Measurements from ENCODE around the gene TEX52.

Gene TEX52

DNA sequence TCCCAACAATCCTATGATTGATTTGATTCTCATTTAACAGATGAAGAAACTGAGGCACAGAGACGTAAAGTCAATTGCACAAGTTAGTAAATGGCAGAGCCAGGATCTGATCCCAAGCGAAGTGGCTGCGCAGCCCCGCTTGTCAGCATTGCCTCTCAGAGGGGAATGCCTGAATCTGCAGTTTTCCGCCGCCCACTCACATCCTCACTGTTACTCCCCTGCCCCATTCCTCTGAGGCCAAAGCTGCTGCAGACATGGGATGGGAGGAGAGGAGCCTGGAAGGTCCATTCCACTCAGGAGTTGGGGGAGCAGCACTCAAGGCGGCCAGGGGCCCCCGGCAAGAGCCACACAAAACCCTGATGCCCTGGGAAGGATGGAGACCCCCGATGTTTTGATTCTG is 23.0 kb downstream of the TEX52 start:
- Histone ChIP-seq H3K79me2 (ENCODE audit: insufficient read depth, low read length) (no peaks in the 10 kb centered on the region), H3K9me2 (replicated peaks; ENCODE audit: insufficient read depth, low read length) (no peaks in the 10 kb centered on the region), H3F3A (ENCODE audit: insufficient read depth) (no peaks in the 10 kb centered on the region), H3K9me3 (ENCODE audit: insufficient read depth, low read length) (no peaks in the 10 kb centered on the region), H3K4me2 (ENCODE audit: low read depth, low read length, poor library complexity, severe bottlenecking) (no peak overlapping the region), H3K9ac (ENCODE audit: low read length) (no peak overlapping the region), H3K27me3 (ENCODE audit: low read length) (no peaks in the 10 kb centered on the region), H4K20me1 (ENCODE audit: low read depth, low read length) (no peaks in the 10 kb centered on the region), H3K4me3 (ENCODE audit: insufficient read depth, low read length, poor library complexity, severe bottlenecking) (no peak overlapping the region), H2AFZ (ENCODE audit: low read depth, low read length, severe bottlenecking) (no peak overlapping the region), H3K36me3 (ENCODE audit: low read length) (no peaks in the 10 kb centered on the region), H3K27ac (ENCODE audit: low read depth, low read length) (no peak overlapping the region)
- no peak for TF ChIP-seq EZH2phosphoT487 (conservative IDR thresholded peaks at IDR 0.05; ENCODE audit: low read length)

DNA sequence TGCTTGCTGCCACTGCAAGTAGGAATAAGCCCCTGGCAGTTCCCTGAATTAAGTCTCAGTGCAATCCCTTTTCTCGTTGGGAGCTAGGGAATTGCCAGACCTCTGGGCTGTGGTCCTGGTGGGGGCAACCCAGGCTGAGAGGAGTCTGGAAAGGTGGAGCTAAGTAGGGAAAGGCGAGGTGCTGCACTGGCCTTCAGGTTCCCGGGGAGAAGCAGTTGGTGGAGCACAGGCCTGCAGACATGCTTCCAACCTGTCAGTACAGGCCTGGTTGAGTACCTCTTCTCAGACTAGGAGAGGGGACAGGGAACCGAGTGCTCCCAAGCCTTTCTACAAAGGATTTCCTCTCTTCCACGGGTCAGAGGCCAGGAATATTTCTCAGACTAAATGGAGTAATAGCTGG is 23.5 kb downstream of the TEX52 start:
- H3K9me3 ChIP-seq (ENCODE audit: insufficient read depth, low read length): no peaks in the 10 kb centered on the region
- H3K27me3 ChIP-seq (ENCODE audit: low read length): no peaks in the 10 kb centered on the region
- H3K4me2 ChIP-seq (ENCODE audit: low read depth, low read length, poor library complexity, severe bottlenecking): no peak overlapping the region
- no peak for TF ChIP-seq EZH2phosphoT487 (conservative IDR thresholded peaks at IDR 0.05; ENCODE audit: low read length)
- TF ChIP-seq, protein P1, sequence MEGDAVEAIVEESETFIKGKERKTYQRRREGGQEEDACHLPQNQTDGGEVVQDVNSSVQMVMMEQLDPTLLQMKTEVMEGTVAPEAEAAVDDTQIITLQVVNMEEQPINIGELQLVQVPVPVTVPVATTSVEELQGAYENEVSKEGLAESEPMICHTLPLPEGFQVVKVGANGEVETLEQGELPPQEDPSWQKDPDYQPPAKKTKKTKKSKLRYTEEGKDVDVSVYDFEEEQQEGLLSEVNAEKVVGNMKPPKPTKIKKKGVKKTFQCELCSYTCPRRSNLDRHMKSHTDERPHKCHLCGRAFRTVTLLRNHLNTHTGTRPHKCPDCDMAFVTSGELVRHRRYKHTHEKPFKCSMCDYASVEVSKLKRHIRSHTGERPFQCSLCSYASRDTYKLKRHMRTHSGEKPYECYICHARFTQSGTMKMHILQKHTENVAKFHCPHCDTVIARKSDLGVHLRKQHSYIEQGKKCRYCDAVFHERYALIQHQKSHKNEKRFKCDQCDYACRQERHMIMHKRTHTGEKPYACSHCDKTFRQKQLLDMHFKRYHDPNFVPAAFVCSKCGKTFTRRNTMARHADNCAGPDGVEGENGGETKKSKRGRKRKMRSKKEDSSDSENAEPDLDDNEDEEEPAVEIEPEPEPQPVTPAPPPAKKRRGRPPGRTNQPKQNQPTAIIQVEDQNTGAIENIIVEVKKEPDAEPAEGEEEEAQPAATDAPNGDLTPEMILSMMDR (IDR thresholded peaks at IDR 0.05; ENCODE audit: insufficient read depth, low read length, poor library complexity, severe bottlenecking): no peak
- H3K79me2 ChIP-seq (ENCODE audit: insufficient read depth, low read length): no peaks in the 10 kb centered on the region
- no peak overlapping the region for H3K27ac ChIP-seq (ENCODE audit: low read depth, low read length)
- no peaks in the 10 kb centered on the region for H3K9me2 ChIP-seq (replicated peaks; ENCODE audit: insufficient read depth, low read length)
- H3F3A ChIP-seq (ENCODE audit: insufficient read depth): no peaks in the 10 kb centered on the region
- no peak overlapping the region for H3K4me3 ChIP-seq (ENCODE audit: insufficient read depth, low read length, poor library complexity, severe bottlenecking)
- no peaks in the 10 kb centered on the region for H4K20me1 ChIP-seq (ENCODE audit: low read depth, low read length)
- no peak overlapping the region for H3K9ac ChIP-seq (ENCODE audit: low read length)
- H2AFZ ChIP-seq (ENCODE audit: low read depth, low read length, severe bottlenecking): no peak overlapping the region
- H3K36me3 ChIP-seq (ENCODE audit: low read length): no peaks in the 10 kb centered on the region

DNA sequence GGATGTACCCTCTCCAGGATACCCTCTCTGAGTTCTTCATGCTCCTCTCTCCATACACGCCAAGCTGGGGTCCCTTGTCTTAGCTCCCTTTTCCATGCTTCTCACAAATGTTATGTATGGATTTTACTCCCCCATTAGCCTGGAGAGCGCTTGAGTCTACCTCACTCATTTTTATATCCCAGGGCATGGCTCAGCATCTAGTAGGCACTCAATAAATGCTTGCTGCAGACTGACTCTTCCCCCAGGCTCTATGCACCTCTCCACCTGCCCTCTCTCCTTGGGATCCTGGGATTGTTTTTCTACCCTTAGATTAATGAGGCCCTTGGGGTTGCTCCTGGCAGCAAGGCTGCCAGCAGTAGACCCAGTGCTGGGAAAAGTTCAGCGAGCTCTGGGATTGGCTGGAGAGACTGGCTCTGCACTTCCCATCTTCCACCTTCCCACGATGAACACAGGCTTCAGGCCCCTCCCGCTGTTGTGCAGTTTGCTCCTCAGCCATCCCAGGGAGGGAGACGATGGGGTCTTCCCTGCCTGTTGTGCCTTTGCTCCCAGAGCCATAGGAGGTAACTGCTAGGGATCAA is 24.2 kb downstream of the TEX52 start:
- H3K27me3 ChIP-seq (ENCODE audit: low read length): no peaks in the 10 kb centered on the region
- H3K9me3 ChIP-seq (ENCODE audit: insufficient read depth, low read length): no peaks in the 10 kb centered on the region
- H4K20me1 ChIP-seq (ENCODE audit: low read depth, low read length): no peaks in the 10 kb centered on the region
- TF ChIP-seq, protein P1 (IDR thresholded peaks at IDR 0.05; ENCODE audit: insufficient read depth, low read length, poor library complexity, severe bottlenecking): no peak
- TF ChIP-seq EZH2phosphoT487 (conservative IDR thresholded peaks at IDR 0.05; ENCODE audit: low read length): no peak
- H3K9me2 ChIP-seq (replicated peaks; ENCODE audit: insufficient read depth, low read length): no peaks in the 10 kb centered on the region
- no peaks in the 10 kb centered on the region for H3F3A ChIP-seq (ENCODE audit: insufficient read depth)
- H2AFZ ChIP-seq (ENCODE audit: low read depth, low read length, severe bottlenecking): no peak overlapping the region
- no peak overlapping the region for H3K9ac ChIP-seq (ENCODE audit: low read length)
- no peaks in the 10 kb centered on the region for H3K79me2 ChIP-seq (ENCODE audit: insufficient read depth, low read length)
- no peaks in the 10 kb centered on the region for H3K36me3 ChIP-seq (ENCODE audit: low read length)
- no peak overlapping the region for H3K4me2 ChIP-seq (ENCODE audit: low read depth, low read length, poor library complexity, severe bottlenecking)
- H3K4me3 ChIP-seq (ENCODE audit: insufficient read depth, low read length, poor library complexity, severe bottlenecking): no peak overlapping the region
- H3K27ac ChIP-seq (ENCODE audit: low read depth, low read length): no peak overlapping the region

DNA sequence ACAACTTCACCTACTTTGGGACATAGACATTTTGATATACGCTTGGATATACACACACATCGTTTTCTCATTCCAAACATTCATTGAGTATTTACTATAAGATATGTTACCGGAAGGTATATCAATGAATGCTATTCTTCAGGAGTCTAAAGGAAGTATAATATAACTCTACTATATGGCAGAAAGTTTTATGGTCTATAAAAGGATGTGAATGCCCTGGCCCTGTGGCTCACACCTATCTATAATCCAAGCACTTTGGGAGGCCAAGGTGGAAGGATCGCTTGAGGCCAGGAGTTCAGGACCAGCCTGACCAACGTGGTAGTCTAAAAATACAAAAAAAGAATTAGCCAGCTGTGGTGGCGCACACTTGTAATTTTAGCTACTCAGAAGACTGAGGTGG is 27.6 kb downstream of the TEX52 start:
- no peak for TF ChIP-seq EZH2phosphoT487 (conservative IDR thresholded peaks at IDR 0.05; ENCODE audit: low read length)
- TF ChIP-seq, protein P1 (IDR thresholded peaks at IDR 0.05; ENCODE audit: insufficient read depth, low read length, poor library complexity, severe bottlenecking): no peak
- no peaks in the 10 kb centered on the region for H3K36me3 ChIP-seq (ENCODE audit: low read length)
- H3K4me2 ChIP-seq (ENCODE audit: low read depth, low read length, poor library complexity, severe bottlenecking): no peak overlapping the region
- no peaks in the 10 kb centered on the region for H3K79me2 ChIP-seq (ENCODE audit: insufficient read depth, low read length)
- no peaks in the 10 kb centered on the region for H3K9me2 ChIP-seq (replicated peaks; ENCODE audit: insufficient read depth, low read length)
- H4K20me1 ChIP-seq (ENCODE audit: low read depth, low read length): no peaks in the 10 kb centered on the region
- H3K27me3 ChIP-seq (ENCODE audit: low read length): no peaks in the 10 kb centered on the region
- no peak overlapping the region for H3K27ac ChIP-seq (ENCODE audit: low read depth, low read length)
- H3F3A ChIP-seq (ENCODE audit: insufficient read depth): no peaks in the 10 kb centered on the region
- no peak overlapping the region for H2AFZ ChIP-seq (ENCODE audit: low read depth, low read length, severe bottlenecking)
- no peak overlapping the region for H3K9ac ChIP-seq (ENCODE audit: low read length)
- H3K4me3 ChIP-seq (ENCODE audit: insufficient read depth, low read length, poor library complexity, severe bottlenecking): no peak overlapping the region
- no peaks in the 10 kb centered on the region for H3K9me3 ChIP-seq (ENCODE audit: insufficient read depth, low read length)
